Measurements from ENCODE around the gene PRR5L.
A peak's percentile ranks its signal among the peaks of the same experiment; 100 is the strongest.

The PRR5L gene

DNA sequence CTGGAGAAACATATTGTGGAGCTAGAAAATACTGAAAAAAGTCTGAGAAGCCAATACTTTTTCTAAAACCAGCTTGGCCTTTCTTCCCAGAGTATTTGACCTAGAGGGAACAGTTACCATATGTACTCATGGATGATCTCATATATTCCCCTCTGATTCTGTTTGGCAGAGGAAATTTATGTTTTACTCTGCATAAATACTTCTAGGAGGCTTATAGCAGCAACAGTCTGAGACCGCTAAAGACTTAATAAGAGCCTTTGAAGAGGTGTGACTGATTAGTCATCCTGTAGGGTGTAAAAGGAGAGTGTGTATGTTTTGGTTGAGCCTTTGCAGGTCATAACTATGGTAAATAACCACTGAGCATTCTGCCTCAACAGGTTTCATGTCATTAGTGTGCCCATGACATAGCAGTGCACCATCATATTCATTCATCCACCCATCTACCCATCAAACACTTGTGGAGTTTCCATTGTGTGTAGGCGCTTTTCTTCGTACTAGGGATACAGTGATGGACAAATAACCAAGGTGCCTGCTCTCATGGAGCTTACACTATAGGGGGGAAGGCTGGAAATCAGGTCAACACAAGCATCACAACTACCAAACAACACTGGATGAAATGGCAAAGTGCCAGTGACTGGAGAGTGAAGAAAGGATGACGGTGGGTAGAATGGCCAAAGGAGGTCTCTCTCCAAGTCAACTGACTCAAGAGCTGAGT is 169.5 kb downstream of the PRR5L start:
- H3K36me3 ChIP-seq (ENCODE audit: control insufficient read depth in 1 of 2, insufficient read depth in 2 of 2, low read depth in 1 of 2, low read length in 2 of 2), result peaks cover 0 to 21% of the 10 kb centered on the region in 2 experiments
- H3K23ac ChIP-seq (ENCODE audit: low read length in 2 of 2), result no peak overlapping the region
- peak overlapping the region; percentile 70 for H3K27ac ChIP-seq (ENCODE audit: low read length, poor library complexity, severe bottlenecking)
- H3K4me1 ChIP-seq (ENCODE audit: control insufficient read depth, insufficient read depth, low read depth, low read length), result peaks cover 23% of the 10 kb centered on the region
- no peak overlapping the region for H3K4ac ChIP-seq (ENCODE audit: low read depth in 1 of 2, low read length in 2 of 2)
- peaks cover 0 to 3% of the 10 kb centered on the region in 2 experiments for H3K27me3 ChIP-seq (ENCODE audit: control insufficient read depth in 1 of 2, insufficient read depth in 1 of 2, low read length in 2 of 2)
- peak; percentile 79 for DNase-seq
- no peak overlapping the region for H4K8ac ChIP-seq (ENCODE audit: low read length)
- no peak overlapping the region for H4K91ac ChIP-seq (ENCODE audit: low read length)
- H3K4me3 ChIP-seq (ENCODE audit: insufficient read depth in 1 of 2, low read depth in 1 of 2, low read length in 2 of 2), result no peak overlapping the region
- no peak overlapping the region for H3K9ac ChIP-seq (ENCODE audit: low read length)
- peak overlapping the region; percentile 7 for H2AK5ac ChIP-seq (ENCODE audit: low read length, severe bottlenecking)
- no peaks in the 10 kb centered on the region for H3K9me3 ChIP-seq (ENCODE audit: control insufficient read depth, low read length)
- H3K18ac ChIP-seq (ENCODE audit: low read depth in 1 of 2, low read length in 2 of 2), result peak overlapping the region; percentile 54 to 59
- no peak overlapping the region for H2BK15ac ChIP-seq (ENCODE audit: low read depth, poor library complexity, severe bottlenecking)
- H2BK5ac ChIP-seq (ENCODE audit: low read depth, low read length, poor library complexity, severe bottlenecking), result peak overlapping the region; percentile 33
- no peak overlapping the region for H3K4me2 ChIP-seq (ENCODE audit: low read length, poor library complexity, severe bottlenecking)
- no peak overlapping the region for H3K14ac ChIP-seq (ENCODE audit: low read length in 2 of 2)
- peak overlapping the region in 1 of 2 experiments; percentile 12 for H2BK12ac ChIP-seq (ENCODE audit: low read length in 2 of 2)
- H2BK120ac ChIP-seq (ENCODE audit: low read depth, low read length), result no peak overlapping the region
- peaks cover 15% of the 10 kb centered on the region for H3K79me1 ChIP-seq (replicated peaks; ENCODE audit: low read length, poor library complexity, severe bottlenecking)
- 67% methylated on average over 3 of the region's 4 CpGs for WGBS
- H2AFZ ChIP-seq (ENCODE audit: low read depth, low read length), result no peak overlapping the region

DNA sequence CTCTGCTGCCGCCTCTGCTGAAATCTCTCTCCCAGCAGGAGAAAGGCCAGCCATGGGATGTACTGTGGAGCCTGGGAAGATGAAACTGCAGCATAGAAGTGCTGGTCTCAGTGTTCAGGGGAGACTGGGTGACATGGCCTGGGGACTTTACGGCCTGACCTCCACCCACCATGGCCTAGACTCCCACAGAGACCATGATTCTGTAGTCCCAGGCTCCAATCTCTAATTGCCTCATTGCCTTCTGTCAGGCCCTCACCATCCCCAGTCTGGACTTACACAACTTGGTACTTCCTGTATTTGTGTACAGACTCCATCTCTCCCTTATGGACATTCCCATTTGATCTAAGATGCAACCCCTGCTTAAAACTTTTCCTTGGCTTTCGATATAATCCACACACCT is 170.9 kb downstream of the PRR5L start:
- 97% methylated on average over 3 of the region's 3 CpGs for WGBS
- no peak overlapping the region for H2AFZ ChIP-seq (ENCODE audit: low read depth, low read length)

DNA sequence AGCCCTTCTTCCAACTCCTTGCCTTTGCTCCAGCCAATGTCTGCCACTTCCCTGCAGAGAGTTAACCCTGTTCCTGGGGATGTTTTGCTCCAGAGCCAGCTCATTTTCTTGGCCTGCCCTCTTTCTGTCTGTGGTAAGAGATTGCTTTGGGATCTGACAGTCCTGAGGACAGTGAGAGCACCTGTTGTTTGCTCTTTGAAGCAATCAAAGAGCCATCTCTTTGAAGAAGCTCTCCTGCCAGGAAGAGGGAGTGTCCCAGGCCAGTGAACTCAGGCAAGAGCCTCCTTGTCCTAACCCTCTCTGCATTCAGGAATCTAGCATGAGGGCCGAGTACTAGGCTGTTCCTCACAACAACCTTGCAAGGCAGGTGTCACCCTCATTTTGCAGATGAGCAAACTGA is 171.8 kb downstream of the PRR5L start:
- H3K23ac ChIP-seq (ENCODE audit: low read length in 2 of 2), result no peak overlapping the region
- H3K14ac ChIP-seq (ENCODE audit: low read length in 2 of 2), result no peak overlapping the region
- H3K4ac ChIP-seq (ENCODE audit: low read depth in 1 of 2, low read length in 2 of 2), result no peak overlapping the region
- H4K91ac ChIP-seq (ENCODE audit: low read length), result no peak overlapping the region
- WGBS, result 94% methylated on average over 1 of the region's 1 CpG
- H2BK5ac ChIP-seq (ENCODE audit: low read depth, low read length, poor library complexity, severe bottlenecking), result no peak overlapping the region
- no peak overlapping the region for H3K9ac ChIP-seq (ENCODE audit: low read length)
- H3K4me2 ChIP-seq (ENCODE audit: low read length, poor library complexity, severe bottlenecking), result no peak overlapping the region
- no peak overlapping the region for H3K18ac ChIP-seq (ENCODE audit: low read depth in 1 of 2, low read length in 2 of 2)
- peaks cover 0 to 8% of the 10 kb centered on the region in 2 experiments for H3K36me3 ChIP-seq (ENCODE audit: control insufficient read depth in 1 of 2, insufficient read depth in 2 of 2, low read depth in 1 of 2, low read length in 2 of 2)
- H3K9me3 ChIP-seq (ENCODE audit: control insufficient read depth, low read length), result no peaks in the 10 kb centered on the region
- peaks cover 23% of the 10 kb centered on the region for H3K4me1 ChIP-seq (ENCODE audit: control insufficient read depth, insufficient read depth, low read depth, low read length)
- peak overlapping the region; percentile 65 for H2AK5ac ChIP-seq (ENCODE audit: low read length, severe bottlenecking)
- peak overlapping the region; percentile 56 for H3K27ac ChIP-seq (ENCODE audit: low read length, poor library complexity, severe bottlenecking)
- H4K8ac ChIP-seq (ENCODE audit: low read length), result no peak overlapping the region
- H2BK12ac ChIP-seq (ENCODE audit: low read length in 2 of 2), result no peak overlapping the region
- no peak overlapping the region for H2BK15ac ChIP-seq (ENCODE audit: low read depth, poor library complexity, severe bottlenecking)
- DNase-seq, result no peak
- peaks cover 0 to 3% of the 10 kb centered on the region in 2 experiments for H3K27me3 ChIP-seq (ENCODE audit: control insufficient read depth in 1 of 2, insufficient read depth in 1 of 2, low read length in 2 of 2)
- H2BK120ac ChIP-seq (ENCODE audit: low read depth, low read length), result no peak overlapping the region
- H3K79me1 ChIP-seq (replicated peaks; ENCODE audit: low read length, poor library complexity, severe bottlenecking), result peaks cover 2% of the 10 kb centered on the region
- H3K4me3 ChIP-seq (ENCODE audit: insufficient read depth in 1 of 2, low read depth in 1 of 2, low read length in 2 of 2), result no peak overlapping the region
- H2AFZ ChIP-seq (ENCODE audit: low read depth, low read length), result no peak overlapping the region

More for the DNA sequence above, 170.9 kb downstream of the PRR5L start:
- DNase-seq, result no peak
- Histone ChIP-seq H4K8ac (ENCODE audit: low read length) (no peak overlapping the region), H3K4me1 (ENCODE audit: control insufficient read depth, insufficient read depth, low read depth, low read length) (peaks cover 25% of the 10 kb centered on the region), H4K91ac (ENCODE audit: low read length) (no peak overlapping the region), H2BK5ac (ENCODE audit: low read depth, low read length, poor library complexity, severe bottlenecking) (no peak overlapping the region), H3K79me1 (replicated peaks; ENCODE audit: low read length, poor library complexity, severe bottlenecking) (peaks cover 8% of the 10 kb centered on the region), H3K9me3 (ENCODE audit: control insufficient read depth, low read length) (no peaks in the 10 kb centered on the region), H2BK12ac (ENCODE audit: low read length in 2 of 2) (no peak overlapping the region), H3K23ac (ENCODE audit: low read length in 2 of 2) (no peak overlapping the region), H3K27ac (ENCODE audit: low read length, poor library complexity, severe bottlenecking) (no peak overlapping the region), H3K14ac (ENCODE audit: low read length in 2 of 2) (no peak overlapping the region), H2BK120ac (ENCODE audit: low read depth, low read length) (no peak overlapping the region), H3K9ac (ENCODE audit: low read length) (no peak overlapping the region), H3K36me3 (ENCODE audit: control insufficient read depth in 1 of 2, insufficient read depth in 2 of 2, low read depth in 1 of 2, low read length in 2 of 2) (peaks cover 0 to 17% of the 10 kb centered on the region in 2 experiments), H3K27me3 (ENCODE audit: control insufficient read depth in 1 of 2, insufficient read depth in 1 of 2, low read length in 2 of 2) (peaks cover 0 to 3% of the 10 kb centered on the region in 2 experiments), H3K4me2 (ENCODE audit: low read length, poor library complexity, severe bottlenecking) (no peak overlapping the region), H3K4me3 (ENCODE audit: insufficient read depth in 1 of 2, low read depth in 1 of 2, low read length in 2 of 2) (no peak overlapping the region), H2AK5ac (ENCODE audit: low read length, severe bottlenecking) (peak overlapping the region; percentile 17), H3K18ac (ENCODE audit: low read depth in 1 of 2, low read length in 2 of 2) (peak overlapping the region in 1 of 2 experiments; percentile 8), H2BK15ac (ENCODE audit: low read depth, poor library complexity, severe bottlenecking) (no peak overlapping the region), H3K4ac (ENCODE audit: low read depth in 1 of 2, low read length in 2 of 2) (peak overlapping the region in 1 of 2 experiments; percentile 15)

DNA sequence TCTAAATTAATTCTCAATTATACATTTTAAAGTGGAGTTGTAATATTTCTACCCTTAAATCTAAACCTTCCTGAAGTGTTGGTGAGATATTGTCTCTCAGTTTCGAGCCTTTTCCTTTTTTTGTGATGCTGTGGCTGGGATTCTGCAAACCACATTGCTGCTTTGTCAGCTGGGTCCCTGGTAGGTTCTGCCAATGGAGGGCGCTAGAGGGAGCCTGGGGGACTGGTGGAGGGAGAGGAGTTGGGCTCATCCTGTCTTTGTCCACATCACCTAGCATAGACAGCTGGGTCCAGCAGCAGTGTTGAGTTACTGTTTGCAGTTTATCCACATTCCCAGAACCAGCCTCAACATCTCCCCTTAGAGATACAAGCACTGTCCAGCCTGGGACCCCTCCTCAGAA is 173.0 kb downstream of the PRR5L start:
- DNase-seq, result no peak
- WGBS, result 100% methylated on average over 1 of the region's 2 CpGs
- peak overlapping the region in 1 of 2 experiments; percentile 43 for H2BK12ac ChIP-seq (ENCODE audit: low read length in 2 of 2)

More for the DNA sequence above, 173.0 kb downstream of the PRR5L start:
- Histone ChIP-seq H3K27ac (ENCODE audit: low read length, poor library complexity, severe bottlenecking) (peak overlapping the region; percentile 95), H3K36me3 (ENCODE audit: control insufficient read depth in 1 of 2, insufficient read depth in 2 of 2, low read depth in 1 of 2, low read length in 2 of 2) (peaks cover 0 to 5% of the 10 kb centered on the region in 2 experiments), H3K4ac (ENCODE audit: low read depth in 1 of 2, low read length in 2 of 2) (no peak overlapping the region), H3K4me1 (ENCODE audit: control insufficient read depth, insufficient read depth, low read depth, low read length) (peaks cover 15% of the 10 kb centered on the region), H4K8ac (ENCODE audit: low read length) (no peak overlapping the region), H2BK5ac (ENCODE audit: low read depth, low read length, poor library complexity, severe bottlenecking) (peak overlapping the region; percentile 95), H3K27me3 (ENCODE audit: control insufficient read depth in 1 of 2, insufficient read depth in 1 of 2, low read length in 2 of 2) (peaks cover 0 to 3% of the 10 kb centered on the region in 2 experiments), H2BK15ac (ENCODE audit: low read depth, poor library complexity, severe bottlenecking) (no peak overlapping the region), H3K18ac (ENCODE audit: low read depth in 1 of 2, low read length in 2 of 2) (peak overlapping the region in 1 of 2 experiments; percentile 18), H2AK5ac (ENCODE audit: low read length, severe bottlenecking) (peak overlapping the region; percentile 37), H2AFZ (ENCODE audit: low read depth, low read length) (no peak overlapping the region), H4K91ac (ENCODE audit: low read length) (no peak overlapping the region), H3K4me3 (ENCODE audit: insufficient read depth in 1 of 2, low read depth in 1 of 2, low read length in 2 of 2) (no peak overlapping the region), H3K23ac (ENCODE audit: low read length in 2 of 2) (no peak overlapping the region), H2BK120ac (ENCODE audit: low read depth, low read length) (no peak overlapping the region), H3K9me3 (ENCODE audit: control insufficient read depth, low read length) (no peaks in the 10 kb centered on the region), H3K79me1 (replicated peaks; ENCODE audit: low read length, poor library complexity, severe bottlenecking) (no peaks in the 10 kb centered on the region), H3K14ac (ENCODE audit: low read length in 2 of 2) (peak overlapping the region in 1 of 2 experiments; percentile 76), H3K9ac (ENCODE audit: low read length) (no peak overlapping the region), H3K4me2 (ENCODE audit: low read length, poor library complexity, severe bottlenecking) (no peak overlapping the region)

All from mesenchymal stem cell (in vitro differentiated cells and primary cell).